Smooth muscle cell (in vitro differentiated cells): Measurements from ENCODE around the gene NALCN. TPM values are rescaled to one million over a fixed set of nuclear protein-coding genes. Genes with fewer than 3 reads are reported as not detected.

Experiments
- DNase-seq: peaks from one replicate; lab custom pipeline; 2025; ENCODE audit not compliant: unreplicated experiment; lab: John Stamatoyannopoulos, UW
- H2AFZ ChIP-seq: fragments of 200-600 bp; sonication (generic); 2 replicates; pipeline ENCODE4 v1.6.0; 2016; ENCODE audit warnings: antibody characterized with exemption, low read depth, mild to moderate bottlenecking
- H3F3A ChIP-seq: fragments of 200-600 bp; sonication (generic); 2 replicates; pipeline ENCODE4 v1.6.0; 2017; ENCODE audit warnings: antibody characterized with exemption, low read depth
- H3K27ac ChIP-seq: fragments of 200-600 bp; sonication (generic); 2 replicates; pipeline ENCODE4 v1.5.1; 2016; ENCODE audit warnings: low read depth, mild to moderate bottlenecking
- H3K27me3 ChIP-seq: fragments of 200-600 bp; sonication (generic); 2 replicates; pipeline ENCODE4 v1.6.1; 2016; ENCODE audit warnings: low read depth, mild to moderate bottlenecking
- H3K36me3 ChIP-seq: fragments of 200-600 bp; sonication (generic); 2 replicates; pipeline ENCODE4 v1.5.1; 2016; ENCODE audit warnings: low read depth
- H3K4me1 ChIP-seq: fragments of 200-600 bp; sonication (generic); 2 replicates; pipeline ENCODE4 v1.5.1; 2016; ENCODE audit warnings: low read depth
- H3K4me2 ChIP-seq: fragments of 200-600 bp; sonication (generic); 2 replicates; pipeline ENCODE4 v1.6.0; 2016; ENCODE audit warnings: mild to moderate bottlenecking
- H3K4me3 ChIP-seq: fragments of 200-600 bp; sonication (generic); 2 replicates; pipeline ENCODE4 v1.5.1; 2016; ENCODE audit warnings: mild to moderate bottlenecking
- H3K79me2 ChIP-seq: fragments of 200-600 bp; sonication (generic); 2 replicates; pipeline ENCODE4 v1.6.0; 2016; ENCODE audit warnings: low read depth, mild to moderate bottlenecking
- H3K9ac ChIP-seq: fragments of 200-600 bp; sonication (generic); 2 replicates; pipeline ENCODE4 v1.6.0; 2016; ENCODE audit warnings: low read depth
- H3K9me3 ChIP-seq: fragments of 200-600 bp; sonication (generic); replicated peaks from 2 replicates; pipeline ENCODE4 v1.5.1; 2016; ENCODE audit warnings: low read depth
- H4K20me1 ChIP-seq: fragments of 200-600 bp; sonication (generic); 2 replicates; pipeline ENCODE4 v1.6.0; 2016; ENCODE audit warnings: low read depth
- CTCF ChIP-seq: fragments of 200-600 bp; sonication (generic); IDR thresholded peaks from 2 replicates; pipeline ENCODE4 v1.5.1; 2017; ENCODE audit warnings: borderline replicate concordance, mild to moderate bottlenecking, antibody characterized with exemption; ENCODE audit not compliant: insufficient read depth, poor library complexity, severe bottlenecking
- WGBS: methylation state at CpG from one replicate; pipeline ENCODE4 v1.1.7; 2016; ENCODE audit warnings: low lambda C conversion rate; 5-methylcytosine and 5-hydroxymethylcytosine counted together
- polyA plus RNA-seq: library from polyadenylated mRNA; unstranded; fragments of >200 nt; fragmentation: Nextera tagmentation; extraction: Ambion mirVana; gene quantifications from 2 replicates; pipeline ENCODE4 v1.2.1, GENCODE V29; 2016
- total RNA-seq: library from RNA; depleted of rRNA; stranded (reverse); fragments of >200 nt; gene quantifications from 2 replicates; pipeline ENCODE4 v1.2.3, GENCODE V29; 2014

The NALCN gene
- total and polyA plus RNA-seq, 2 experiments from 2014 or later: 4.1 to 6.0 TPM

- DNase-seq: no peak
- 49% methylated on average over 9 of the region's 9 CpGs for WGBS
Measured at GRCh38 chr13:101181076-101181685, 235.1 kb downstream of the NALCN start.

DNA sequence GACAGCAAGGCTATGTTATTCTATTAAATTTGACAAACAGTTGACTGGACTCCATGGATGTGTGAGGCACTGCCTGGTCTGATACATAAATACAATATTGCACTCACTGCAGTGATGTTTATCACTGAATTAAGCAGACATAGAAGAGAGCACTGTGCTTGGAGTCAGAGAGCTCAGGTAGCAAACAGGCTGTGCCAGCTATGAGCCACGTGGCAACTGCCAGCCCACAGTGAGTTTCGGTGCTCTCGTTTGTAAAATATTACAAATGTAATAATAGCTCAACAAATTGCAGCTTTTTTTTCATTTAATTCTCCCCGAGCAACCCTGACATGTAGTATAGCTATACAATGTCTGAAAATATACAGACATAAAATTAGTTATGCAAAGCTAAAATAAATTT, 237.3 kb downstream of the NALCN start:
- WGBS: 89% methylated on average over 4 of the region's 4 CpGs

More at GRCh38 chr13:101181076-101181685, 235.1 kb downstream of the NALCN start:
- H3K9ac ChIP-seq: no peak overlapping the region
- no peaks in the 10 kb centered on the region for H4K20me1 ChIP-seq
- H3K4me2 ChIP-seq: no peak overlapping the region
- TF ChIP-seq CTCF: no peak
- H3K27me3 ChIP-seq: no peaks in the 10 kb centered on the region
- no peaks in the 10 kb centered on the region for H3K4me1 ChIP-seq
- H3K79me2 ChIP-seq: no peaks in the 10 kb centered on the region
- no peaks in the 10 kb centered on the region for H3K9me3 ChIP-seq
- no peak overlapping the region for H2AFZ ChIP-seq
- H3K27ac ChIP-seq: no peak overlapping the region
- no peak overlapping the region for H3K4me3 ChIP-seq
- H3F3A ChIP-seq: no peaks in the 10 kb centered on the region
- H3K36me3 ChIP-seq: no peaks in the 10 kb centered on the region

GRCh38 chr13:101178406-101178805, 237.9 kb downstream of the NALCN start:
- DNase-seq: no peak
- Histone ChIP-seq H3K9ac (no peak overlapping the region), H3K27ac (no peak overlapping the region), H3K4me2 (no peak overlapping the region), H3K79me2 (no peaks in the 10 kb centered on the region), H2AFZ (no peak overlapping the region), H3K4me3 (no peak overlapping the region), H3K4me1 (no peaks in the 10 kb centered on the region), H3K27me3 (no peaks in the 10 kb centered on the region), H3F3A (no peaks in the 10 kb centered on the region), H3K9me3 (no peaks in the 10 kb centered on the region), H4K20me1 (no peaks in the 10 kb centered on the region), H3K36me3 (no peaks in the 10 kb centered on the region)
- no peak for TF ChIP-seq CTCF
- whole genome bisulfite sequencing: 62% methylated on average over 4 of the region's 4 CpGs

More for the DNA sequence above, 237.3 kb downstream of the NALCN start:
- Histone ChIP-seq H3K36me3 (no peaks in the 10 kb centered on the region), H3K9ac (no peak overlapping the region), H3K79me2 (no peaks in the 10 kb centered on the region), H2AFZ (no peak overlapping the region), H3K4me2 (no peak overlapping the region), H3K9me3 (no peaks in the 10 kb centered on the region), H3F3A (no peaks in the 10 kb centered on the region), H4K20me1 (no peaks in the 10 kb centered on the region), H3K27ac (no peak overlapping the region), H3K4me1 (no peaks in the 10 kb centered on the region), H3K27me3 (no peaks in the 10 kb centered on the region), H3K4me3 (no peak overlapping the region)
- no peak for TF ChIP-seq CTCF
- no peak for DNase-seq

DNA sequence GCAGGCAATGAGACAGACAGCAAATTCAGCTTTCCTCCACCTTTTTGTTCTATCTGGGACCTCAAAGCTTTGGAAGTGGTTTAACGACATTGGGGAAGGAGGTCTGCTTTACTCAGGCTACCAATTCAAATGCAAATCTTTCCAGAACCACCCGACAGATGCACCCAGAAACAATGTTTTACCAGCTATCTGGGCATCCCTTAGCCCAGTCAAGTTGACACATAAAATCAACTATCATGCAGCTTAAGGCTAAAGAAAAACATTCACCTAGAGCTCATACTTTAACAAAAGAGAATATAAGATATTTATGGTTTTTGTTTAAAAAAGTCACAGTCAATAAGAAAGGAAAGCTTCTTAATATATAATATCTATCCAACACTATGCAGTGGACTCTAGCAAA, 246.0 kb downstream of the NALCN start:
- H3K36me3 ChIP-seq: no peaks in the 10 kb centered on the region
- H3K79me2 ChIP-seq: no peaks in the 10 kb centered on the region
- H3K9ac ChIP-seq: no peak overlapping the region
- no peak for DNase-seq
- no peaks in the 10 kb centered on the region for H3K4me1 ChIP-seq
- H3K9me3 ChIP-seq: no peaks in the 10 kb centered on the region
- no peak overlapping the region for H3K27ac ChIP-seq
- H3F3A ChIP-seq: no peaks in the 10 kb centered on the region
- no peak overlapping the region for H3K4me2 ChIP-seq
- H3K27me3 ChIP-seq: no peaks in the 10 kb centered on the region
- no peak overlapping the region for H3K4me3 ChIP-seq
- no peak for TF ChIP-seq CTCF
- H4K20me1 ChIP-seq: no peaks in the 10 kb centered on the region
- 86% methylated on average over 2 of the region's 2 CpGs for WGBS
- no peak overlapping the region for H2AFZ ChIP-seq
